Subcutaneous adipose tissue (tissue), 4 donors: ENCODE data around the gene BORCS8. TPM values are rescaled to one million over a fixed set of nuclear protein-coding genes. Genes with fewer than 3 reads are reported as not detected.

Experiments
- small RNA-seq: library from RNA; depleted of rRNA; stranded (forward); fragments of <200 nt; gene quantifications from one replicate; pipeline ENCODE3, GENCODE V24; 2016
- total RNA-seq, 4 donors: library from RNA; depleted of rRNA; stranded (reverse); fragments of >200 nt; gene quantifications; one replicate each; pipeline ENCODE4 v1.1.0, GENCODE V29; 2016
- TF ChIP-seq, protein P1 (sequence below): fragments of 450-650 bp; IDR thresholded peaks from one replicate; pipeline ENCODE4 v1.5.1; 2016; ENCODE audit warnings: low read depth, mild to moderate bottlenecking, control low read depth, antibody characterized with exemption, moderate library complexity

BORCS8 gene
- total RNA-seq, 4 donors from 2014 or later, result 3.6 to 26.2 (median 10.0) TPM

DNA sequence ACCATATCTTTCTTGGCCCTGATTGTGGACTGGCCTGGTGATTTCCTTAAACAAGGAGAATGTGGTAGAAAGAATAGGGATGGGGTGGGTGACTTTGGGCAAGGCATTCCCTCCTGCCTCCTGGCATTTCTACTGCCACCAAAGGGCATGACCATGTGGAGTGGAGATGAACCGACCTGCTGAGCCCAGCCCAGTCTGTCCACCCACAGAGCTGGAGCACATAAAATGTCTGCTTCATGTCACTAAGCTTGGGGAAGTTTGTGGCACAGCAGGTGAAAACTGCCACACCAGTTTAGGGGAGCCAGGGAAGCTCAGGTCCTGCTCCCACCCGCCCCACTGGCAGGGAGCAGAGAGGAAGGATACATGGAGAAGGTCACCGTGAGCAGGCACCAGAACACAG, 60.0 kb downstream of the BORCS8 start:
- TF ChIP-seq, protein P1, sequence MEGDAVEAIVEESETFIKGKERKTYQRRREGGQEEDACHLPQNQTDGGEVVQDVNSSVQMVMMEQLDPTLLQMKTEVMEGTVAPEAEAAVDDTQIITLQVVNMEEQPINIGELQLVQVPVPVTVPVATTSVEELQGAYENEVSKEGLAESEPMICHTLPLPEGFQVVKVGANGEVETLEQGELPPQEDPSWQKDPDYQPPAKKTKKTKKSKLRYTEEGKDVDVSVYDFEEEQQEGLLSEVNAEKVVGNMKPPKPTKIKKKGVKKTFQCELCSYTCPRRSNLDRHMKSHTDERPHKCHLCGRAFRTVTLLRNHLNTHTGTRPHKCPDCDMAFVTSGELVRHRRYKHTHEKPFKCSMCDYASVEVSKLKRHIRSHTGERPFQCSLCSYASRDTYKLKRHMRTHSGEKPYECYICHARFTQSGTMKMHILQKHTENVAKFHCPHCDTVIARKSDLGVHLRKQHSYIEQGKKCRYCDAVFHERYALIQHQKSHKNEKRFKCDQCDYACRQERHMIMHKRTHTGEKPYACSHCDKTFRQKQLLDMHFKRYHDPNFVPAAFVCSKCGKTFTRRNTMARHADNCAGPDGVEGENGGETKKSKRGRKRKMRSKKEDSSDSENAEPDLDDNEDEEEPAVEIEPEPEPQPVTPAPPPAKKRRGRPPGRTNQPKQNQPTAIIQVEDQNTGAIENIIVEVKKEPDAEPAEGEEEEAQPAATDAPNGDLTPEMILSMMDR, result no peak

Small RNA genes within 50 kb of the gene (small RNA-seq; reads per million reads assigned to genes)
- gene RNU6-1028P, result not detected

Other genes with a start within 250 kb of the BORCS8 start
- 10 to 100 TPM; 29.2 to 59.5 (median 42.2) TPM for gene SUGP2, start 158.6 kb downstream of the BORCS8 start, total RNA-seq
- gene ARMC6, start 158.5 kb downstream of the BORCS8 start, total RNA-seq, result 10 to 100 TPM; 12.6 to 28.2 (median 18.6) TPM
- gene SLC25A42, start 128.2 kb downstream of the BORCS8 start, total RNA-seq, result 10 to 100 TPM in 2 of 4 donors, 1 to 10 TPM in 2; 4.1 to 17.3 (median 8.1) TPM
- 10 to 100 TPM in 3 of 4 donors, 1 to 10 TPM in 1; 9.5 to 21.1 (median 10.2) TPM for gene TMEM161A, start 53.7 kb downstream of the BORCS8 start, total RNA-seq
- gene MEF2B, start 21.9 kb downstream of the BORCS8 start, total RNA-seq, result under 1 TPM in 1 of 4 donors, not detected in 3; 0.88 TPM
- gene RFXANK, start 106 bp upstream of the BORCS8 start, total RNA-seq, result 10 to 100 TPM; 34.5 to 45.4 (median 39.6) TPM
- gene NR2C2AP, start 11.3 kb upstream of the BORCS8 start, total RNA-seq, result 10 to 100 TPM in 2 of 4 donors, 1 to 10 TPM in 2; 7.0 to 16.3 (median 11.9) TPM
- gene NCAN, start 19.8 kb upstream of the BORCS8 start, total RNA-seq, result not detected
- gene TM6SF2, start 81.1 kb upstream of the BORCS8 start, total RNA-seq, result under 1 TPM in 2 of 4 donors, not detected in 2; 0.82 to 0.88 TPM
- gene SUGP1, start 128.4 kb upstream of the BORCS8 start, total RNA-seq, result 10 to 100 TPM; 15.5 to 37.3 (median 24.0) TPM
- 10 to 100 TPM; 20.9 to 78.2 (median 43.9) TPM for gene MAU2, start 128.7 kb upstream of the BORCS8 start, total RNA-seq
- gene GATAD2A, start 213.5 kb upstream of the BORCS8 start, total RNA-seq, result 10 to 100 TPM; 24.0 to 32.0 (median 28.9) TPM